HG02943 (cell line): Measurements from ENCODE around the gene BSPRY.

Experiments
- ATAC-seq: cut with Tn5 transposase; IDR thresholded peaks from one replicate; pipeline ENCODE4 v1.9.1; 2021; ENCODE audit warnings: mild to moderate bottlenecking, low read depth, moderate library complexity; ENCODE audit not compliant: unreplicated experiment

BSPRY gene

DNA sequence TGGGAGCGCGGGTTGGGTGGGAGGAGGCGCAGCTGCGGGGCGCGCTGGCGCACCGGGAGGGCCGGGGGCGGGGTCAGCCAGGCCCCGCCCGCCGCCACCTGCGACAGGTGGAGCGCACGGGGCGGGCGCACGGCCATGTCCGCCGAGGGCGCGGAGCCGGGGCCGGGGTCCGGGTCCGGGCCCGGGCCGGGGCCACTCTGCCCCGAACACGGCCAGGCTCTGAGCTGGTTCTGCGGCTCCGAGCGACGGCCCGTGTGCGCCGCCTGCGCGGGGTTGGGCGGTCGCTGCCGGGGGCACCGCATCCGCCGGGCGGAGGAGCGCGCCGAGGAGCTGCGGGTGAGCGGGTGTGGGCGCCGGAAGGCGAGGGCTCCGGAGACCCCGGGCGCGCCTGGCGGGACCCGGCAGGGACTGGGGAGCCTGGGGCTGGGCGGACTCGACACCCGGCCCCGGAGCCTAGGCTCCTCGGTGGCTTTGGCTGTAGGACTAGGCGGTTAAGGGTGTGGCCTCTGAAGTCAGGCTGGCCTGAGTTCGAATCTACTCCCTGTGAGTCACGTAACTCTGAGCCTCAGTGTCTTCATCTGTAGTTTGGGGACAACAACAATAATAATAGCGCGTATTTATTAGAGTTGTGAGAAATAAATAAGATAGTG is at the start of gene BSPRY:
Gene BSPRY (plus strand): TSS at position 97 of the 650 bp plus-strand sequence. CDS start 39 bp downstream, at position 136.
- ATAC-seq: no peak

DNA sequence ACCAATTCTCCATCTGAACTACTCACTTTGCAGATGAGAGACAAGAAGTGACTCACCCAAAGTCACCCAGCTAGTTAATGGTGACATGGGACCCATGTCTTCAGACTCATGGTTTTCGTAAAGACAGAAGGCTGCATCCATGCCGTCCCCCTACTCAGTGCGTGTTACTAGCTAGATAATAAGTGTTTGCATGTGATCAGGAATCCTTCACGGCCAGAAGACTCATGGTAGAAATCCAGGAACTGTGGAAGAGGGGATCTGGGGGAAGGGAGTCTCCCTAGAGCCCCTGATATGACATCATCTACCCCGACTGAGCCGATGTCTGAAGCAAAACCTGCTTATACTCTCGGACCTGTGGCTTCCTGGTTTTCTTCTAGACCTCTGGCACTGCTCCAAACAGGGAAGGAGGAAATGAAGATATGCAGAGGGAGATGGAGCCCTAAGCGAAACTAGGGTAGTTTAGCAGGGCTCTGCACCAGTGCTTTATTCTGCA is 49.5 kb upstream of the BSPRY start:
- no peak for ATAC-seq

DNA sequence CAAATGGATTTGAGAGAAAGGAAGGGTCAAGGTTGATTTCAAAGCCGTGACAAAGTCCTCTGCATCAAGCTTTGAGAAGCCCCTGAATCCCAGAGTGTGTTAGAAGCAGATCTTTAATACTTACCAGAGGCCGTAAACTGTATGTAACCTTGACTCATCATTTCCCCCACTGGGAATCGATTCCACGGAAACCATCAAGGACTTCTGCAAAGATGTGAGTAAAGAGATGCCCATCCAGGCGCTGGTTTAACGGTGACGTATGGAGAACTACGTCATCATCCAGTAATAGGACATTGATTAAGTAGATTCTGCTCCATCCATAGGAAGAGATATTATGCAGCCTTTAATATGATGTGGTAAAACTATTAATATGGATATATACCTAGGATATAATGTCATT is 47.8 kb upstream of the BSPRY start:
- ATAC-seq: no peak

DNA sequence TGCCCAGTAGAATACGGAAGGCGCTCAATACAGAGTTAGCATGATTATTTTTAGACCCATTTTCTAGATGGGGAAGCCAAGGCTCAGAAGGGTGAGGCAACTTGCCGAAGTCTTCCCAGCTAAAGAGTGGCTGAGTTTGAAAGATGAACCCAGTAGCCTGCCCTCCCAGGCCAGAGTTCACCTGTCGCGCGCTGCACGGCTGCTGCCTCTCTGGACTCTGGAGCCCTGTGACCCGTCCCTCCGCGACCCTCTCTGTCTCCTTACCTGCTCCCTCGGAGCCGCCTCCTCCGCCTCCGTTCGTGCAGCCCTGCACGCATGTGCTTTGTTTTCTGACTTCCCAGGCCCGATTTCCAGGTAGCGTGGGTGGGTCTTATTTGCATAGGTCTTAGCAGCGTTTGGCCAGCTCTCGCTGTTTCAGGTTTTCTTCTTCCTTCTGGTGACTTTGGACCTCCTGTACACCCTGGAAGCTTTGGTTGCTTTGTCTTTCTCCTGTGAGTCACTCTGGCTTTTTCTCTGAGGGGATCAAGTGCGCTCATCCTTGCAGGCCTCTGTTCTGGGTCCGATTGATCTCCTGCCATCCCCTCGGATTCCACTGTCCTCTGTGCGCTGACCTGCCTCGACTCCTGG is 46.4 kb upstream of the BSPRY start, which contains the start of gene RNF183:
Gene RNF183 (minus strand): TSS at position 585 of the 627 bp plus-strand sequence. CDS start 5,192 bp downstream, outside the sequence.
- ATAC-seq: no peak

DNA sequence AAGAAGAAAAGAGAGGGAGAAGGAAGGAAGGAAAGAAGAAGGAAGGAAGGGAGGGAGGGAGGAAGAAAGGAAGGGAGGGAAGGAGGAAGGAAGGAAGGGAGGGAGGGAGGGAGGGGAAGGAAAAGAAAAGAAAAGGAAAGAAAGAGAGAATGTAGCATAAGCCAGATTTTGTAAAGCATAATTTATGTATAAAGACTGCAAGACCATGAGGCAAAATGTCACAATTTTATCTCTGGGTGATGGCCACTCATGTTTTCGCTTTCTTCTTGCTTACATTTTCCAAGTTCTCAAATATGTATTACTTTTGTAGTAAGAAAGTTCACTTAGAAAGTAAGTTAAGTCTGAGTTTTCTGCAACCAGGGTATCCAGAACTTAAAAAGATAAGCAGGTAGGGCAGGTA is 42.8 kb upstream of the BSPRY start:
- ATAC-seq: no peak

DNA sequence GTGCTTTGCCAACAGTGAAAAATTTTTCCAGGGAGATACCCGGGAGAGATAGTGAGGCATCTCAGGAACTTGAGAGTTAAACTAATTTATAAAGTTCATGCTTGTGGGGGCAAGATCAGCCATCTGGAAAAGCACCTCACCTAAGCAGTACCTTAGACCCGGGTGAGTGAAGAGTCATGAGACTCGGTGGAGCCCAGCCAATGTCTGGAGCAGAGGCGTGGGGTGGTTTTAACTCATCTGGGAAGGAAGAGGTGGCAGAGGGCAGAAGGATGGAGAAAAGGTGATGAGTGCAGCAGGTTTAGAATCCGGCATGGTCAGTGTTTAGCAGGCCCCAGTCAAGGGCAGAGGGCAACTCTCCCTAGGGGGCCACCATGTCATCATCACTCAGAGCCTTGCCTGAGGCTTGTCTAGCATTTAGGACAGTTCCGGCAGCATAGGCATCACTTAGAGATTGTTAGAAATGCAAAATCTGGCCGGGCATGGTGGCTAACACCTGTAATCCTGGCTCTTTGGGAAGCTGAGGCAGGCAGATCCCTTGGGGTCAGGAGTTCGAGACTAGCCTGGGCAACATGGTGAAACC is 41.9 kb upstream of the BSPRY start:
- ATAC-seq: no peak

DNA sequence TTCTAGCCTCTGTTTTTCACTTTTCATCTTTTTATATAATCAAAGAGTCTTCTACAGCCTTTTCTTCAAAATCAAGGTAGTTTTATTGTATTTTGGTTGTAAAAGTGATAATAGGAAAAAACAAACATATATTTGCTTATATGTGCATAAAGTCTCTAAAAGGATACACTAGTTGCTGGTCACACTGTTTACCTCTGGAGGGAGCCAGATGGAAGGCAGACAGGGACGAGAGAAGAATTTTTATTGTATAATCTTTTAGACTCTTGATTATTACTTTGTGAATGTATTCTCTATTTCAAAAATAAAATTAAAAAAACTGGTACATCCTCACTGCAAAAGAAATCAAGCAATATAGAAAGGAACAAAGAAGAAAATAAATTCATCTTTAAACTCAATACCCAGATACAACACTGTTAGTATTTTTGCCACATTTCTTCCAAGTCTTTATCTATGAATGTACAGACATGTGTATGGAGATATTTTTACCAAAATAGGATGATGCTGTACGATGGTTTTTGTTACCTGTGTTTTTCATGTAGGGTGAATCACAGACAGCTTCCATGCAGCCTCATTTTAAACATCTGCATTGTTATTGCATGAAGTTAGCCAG is 40.0 kb upstream of the BSPRY start:
- ATAC-seq: no peak

DNA sequence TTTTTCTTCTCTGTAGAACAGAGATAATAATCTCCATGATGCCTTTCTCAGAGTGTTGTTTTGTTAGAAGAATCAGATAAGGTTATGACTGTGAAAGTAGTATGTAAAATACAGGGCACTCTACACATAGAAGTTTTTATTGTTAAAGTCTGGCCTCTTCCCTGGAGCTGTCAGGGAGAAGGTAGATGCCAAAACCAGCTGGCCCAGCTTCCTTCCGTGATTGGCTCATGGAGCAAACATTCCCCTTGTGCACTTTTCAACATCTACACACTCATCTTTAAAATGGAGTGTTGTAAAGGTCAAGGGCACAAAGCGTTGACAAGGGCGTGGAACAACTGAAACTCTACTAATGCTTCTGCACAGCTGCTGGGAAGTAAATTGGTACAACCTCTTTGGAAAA is 38.8 kb upstream of the BSPRY start:
- ATAC-seq: no peak

DNA sequence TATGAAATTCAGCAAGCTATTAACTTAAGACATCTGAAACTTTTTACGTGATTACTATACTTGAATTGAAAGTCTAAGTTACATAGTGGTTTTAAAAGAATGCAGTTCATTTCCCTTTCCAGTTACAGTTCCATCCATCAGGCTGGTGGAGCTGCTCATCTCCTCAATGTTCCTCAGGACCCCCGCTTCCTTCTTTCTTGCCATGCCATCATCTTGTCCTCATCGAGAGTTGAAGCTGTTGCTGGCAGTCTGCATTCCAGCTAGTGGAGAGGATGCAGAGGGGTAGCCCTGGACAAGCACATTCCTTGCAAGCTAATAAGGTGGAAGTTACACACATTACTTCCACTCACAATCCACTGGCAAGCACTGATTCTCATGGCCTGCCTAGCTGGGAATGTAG is 37.4 kb upstream of the BSPRY start:
- ATAC-seq: no peak

DNA sequence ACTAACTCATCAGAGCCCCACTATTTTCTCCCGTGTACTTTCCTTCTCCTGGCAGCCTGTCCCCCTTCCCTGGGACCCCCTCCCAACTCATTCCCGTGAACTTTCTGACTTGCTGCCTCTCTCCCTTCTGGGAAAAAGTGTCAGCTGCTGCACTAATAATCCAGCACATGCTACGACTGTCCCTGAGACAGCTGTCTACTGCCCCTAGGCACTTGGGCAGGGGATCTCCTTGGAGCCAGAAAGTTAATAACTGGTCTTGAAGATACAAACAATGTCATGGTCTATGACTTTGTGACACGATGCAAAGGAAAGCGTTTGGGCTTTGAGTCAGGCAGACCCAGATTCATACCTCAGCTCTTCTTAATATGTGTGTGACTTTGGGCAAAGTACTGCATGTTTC is 36.1 kb upstream of the BSPRY start:
- ATAC-seq: no peak

DNA sequence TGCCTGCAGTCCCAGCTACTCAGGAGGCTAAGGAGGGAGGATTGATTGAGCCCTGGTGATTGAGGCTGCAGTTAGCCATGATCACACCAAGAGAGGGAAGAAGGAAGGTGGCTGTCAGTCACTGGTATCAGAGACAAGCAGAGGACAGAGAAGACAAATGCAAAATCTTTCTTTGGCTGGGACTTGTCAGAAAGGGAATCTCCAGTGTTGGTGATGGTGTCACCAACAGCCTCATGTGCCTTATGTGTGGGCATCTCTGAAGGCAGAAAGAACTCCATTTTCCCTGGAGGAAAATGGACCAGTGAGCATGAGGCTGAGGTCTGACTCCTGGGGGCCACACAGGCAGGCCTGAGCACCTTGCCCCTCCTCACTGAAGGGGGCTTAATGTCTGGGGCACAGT is 34.1 kb upstream of the BSPRY start:
- no peak for ATAC-seq

DNA sequence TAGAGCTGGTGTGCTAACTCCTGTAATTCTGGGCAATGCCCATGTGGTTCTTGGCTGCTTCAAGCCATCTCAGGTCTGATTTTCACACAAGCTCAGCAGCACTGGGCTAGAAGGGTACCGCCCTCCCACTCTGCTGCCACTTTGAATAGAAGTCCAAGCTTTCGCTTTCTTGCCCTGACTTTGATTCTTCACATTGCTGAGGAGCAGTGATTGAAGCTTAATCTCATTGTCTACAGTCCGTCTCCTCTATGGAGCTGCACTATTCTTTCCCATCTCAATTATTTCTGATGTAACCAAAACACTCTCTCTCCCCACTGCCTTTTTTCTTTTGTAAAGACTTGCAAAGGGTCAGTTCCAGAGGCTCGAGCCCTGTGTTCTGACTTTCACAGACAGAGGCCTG is 33.3 kb upstream of the BSPRY start:
- ATAC-seq: no peak

DNA sequence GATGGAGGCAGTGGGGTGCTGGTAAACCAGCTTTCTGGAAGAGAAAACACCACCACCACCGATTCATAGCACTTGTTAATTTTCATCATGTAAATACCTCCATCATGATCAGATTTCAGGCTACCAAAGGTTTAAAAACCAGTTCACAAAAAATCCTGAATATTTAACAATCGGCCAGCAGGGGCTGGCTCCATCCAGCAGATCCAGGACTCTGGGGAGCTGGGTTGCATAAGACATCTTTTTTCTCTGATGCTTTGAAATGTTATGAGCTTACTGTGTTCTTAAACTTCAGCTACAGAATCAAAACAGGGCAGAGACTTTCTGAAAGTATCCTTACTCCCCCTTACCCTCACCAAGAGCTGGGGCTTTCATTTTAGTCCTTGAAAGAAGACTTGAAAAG is 31.6 kb upstream of the BSPRY start:
- no peak for ATAC-seq

DNA sequence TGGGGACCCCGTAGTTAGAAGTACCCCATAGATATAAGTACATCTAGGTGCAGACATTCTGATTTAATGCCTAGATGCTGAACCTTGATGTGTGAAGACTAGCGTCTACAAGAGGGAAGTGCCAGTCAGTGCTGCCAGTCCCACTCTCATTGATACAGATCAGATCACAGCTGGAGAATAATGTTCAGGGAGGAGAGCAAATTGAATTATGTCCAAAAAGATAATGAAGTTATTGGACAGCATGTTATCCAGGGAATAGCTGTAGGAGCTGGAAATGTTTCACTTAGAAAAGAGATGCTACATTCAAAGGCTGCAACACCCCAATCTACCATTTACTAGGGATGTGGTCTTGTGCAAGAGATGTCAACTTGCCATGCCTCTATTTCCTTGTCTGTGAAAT is 30.3 kb upstream of the BSPRY start:
- no peak for ATAC-seq

DNA sequence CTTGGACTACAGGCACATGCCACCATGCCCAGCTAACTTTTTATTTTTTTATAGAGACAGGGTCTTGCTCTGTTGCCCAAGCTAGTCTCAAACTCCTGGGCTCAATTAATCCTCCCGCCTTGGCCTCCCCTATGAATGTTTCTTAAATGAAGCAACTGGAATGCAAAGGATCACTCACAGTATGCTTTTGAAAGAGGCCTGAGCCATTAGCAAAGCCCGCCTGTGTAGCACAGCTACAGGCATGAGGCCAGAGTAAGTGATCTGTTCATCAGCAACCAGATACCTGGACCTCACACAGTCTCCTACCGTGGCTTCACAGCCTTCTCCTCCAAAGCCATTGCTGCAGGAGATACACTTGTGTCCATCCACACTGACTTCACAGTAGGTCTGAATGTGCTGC is 29.3 kb upstream of the BSPRY start:
- no peak for ATAC-seq

DNA sequence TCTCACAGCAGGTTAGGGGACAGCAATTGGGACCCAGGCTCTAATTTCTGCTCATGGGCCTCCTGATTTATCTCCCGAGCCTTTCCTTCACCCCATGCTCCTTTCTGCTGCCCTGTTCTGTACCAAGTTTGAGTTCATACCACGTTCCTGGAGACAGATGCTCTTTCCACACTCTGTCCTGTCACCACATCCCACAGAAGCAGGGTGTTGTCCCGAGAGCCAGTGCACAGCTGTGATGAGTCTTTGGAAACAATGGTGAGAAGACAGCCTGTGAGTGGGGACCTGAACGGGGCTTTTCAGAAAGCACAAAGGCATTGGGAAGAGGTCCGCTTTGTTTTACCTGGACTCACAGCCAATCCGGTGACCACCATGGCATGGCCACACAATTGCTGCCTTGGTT is 26.7 kb upstream of the BSPRY start:
- ATAC-seq: no peak

DNA sequence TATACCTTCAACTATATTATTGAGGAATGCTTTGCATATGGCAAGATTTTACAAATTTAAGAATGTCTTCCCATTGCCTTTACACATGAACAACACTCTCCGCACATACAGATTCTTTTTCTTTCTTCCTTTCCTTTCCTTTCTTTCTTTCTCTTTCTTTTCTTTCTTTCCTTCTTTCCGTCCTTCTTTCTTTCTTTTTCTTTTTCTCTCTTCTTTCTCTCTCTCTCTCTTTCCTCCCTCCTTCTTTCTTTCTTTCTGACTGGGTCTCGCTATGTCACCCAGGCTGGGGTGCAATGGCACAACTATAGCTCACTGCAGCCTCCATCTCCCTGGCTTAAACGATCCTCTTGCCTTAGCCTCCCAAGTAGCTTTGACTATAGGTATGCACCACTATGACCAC is 23.1 kb upstream of the BSPRY start:
- ATAC-seq: no peak

DNA sequence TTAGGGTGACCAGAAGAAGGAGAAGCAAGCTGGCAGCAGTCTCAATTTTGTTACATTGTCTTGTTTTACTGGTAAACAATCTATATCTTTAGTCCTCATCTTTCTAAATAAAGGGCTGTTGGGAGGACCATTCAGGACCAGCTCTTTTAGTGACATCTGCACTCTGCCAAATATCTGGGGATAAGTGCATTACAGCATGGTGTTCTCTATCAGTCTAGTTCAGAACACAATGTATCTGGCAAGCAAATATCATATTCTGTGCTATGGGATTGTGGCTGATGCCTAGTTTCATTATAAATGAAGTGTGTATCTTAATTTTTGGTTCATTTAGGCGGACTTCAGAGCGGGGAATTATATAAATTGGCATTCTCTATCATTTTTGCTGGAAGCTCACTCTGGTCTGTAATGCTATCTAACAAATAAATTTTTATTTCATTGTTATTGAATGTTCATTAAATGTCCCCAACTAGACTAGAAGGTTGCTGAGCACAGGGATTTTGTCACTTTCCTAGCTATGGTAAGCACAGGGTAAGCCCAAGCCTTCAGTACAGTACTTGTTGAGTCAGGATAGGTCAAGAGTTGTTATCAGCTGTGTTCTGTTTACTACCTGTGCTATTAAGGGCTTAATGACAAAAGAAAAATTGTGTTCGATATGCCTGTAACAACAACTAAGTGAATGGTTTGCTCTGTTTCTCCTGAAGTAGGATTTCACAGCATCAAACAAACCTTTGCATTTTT is 21.1 kb upstream of the BSPRY start:
- ATAC-seq: no peak

DNA sequence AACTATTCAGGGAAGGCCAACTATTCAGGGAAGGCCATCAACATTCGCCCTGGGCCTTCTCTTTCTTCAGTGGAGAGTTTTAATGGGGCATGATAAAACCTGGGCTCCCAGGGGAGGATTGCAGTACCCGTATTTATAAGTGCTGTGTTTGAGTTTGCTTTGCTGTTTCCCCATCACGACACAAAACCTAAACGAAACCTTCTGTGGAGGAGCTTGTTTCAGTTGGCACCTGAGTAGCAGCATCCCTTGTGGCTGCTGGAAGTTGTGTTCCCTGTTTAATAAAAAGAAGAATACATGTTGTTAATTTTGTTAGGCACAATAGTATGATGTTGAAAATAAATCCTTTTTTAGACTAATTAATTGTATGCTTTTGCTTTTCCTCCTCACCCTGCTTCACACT is 17.6 kb upstream of the BSPRY start:
- no peak for ATAC-seq

DNA sequence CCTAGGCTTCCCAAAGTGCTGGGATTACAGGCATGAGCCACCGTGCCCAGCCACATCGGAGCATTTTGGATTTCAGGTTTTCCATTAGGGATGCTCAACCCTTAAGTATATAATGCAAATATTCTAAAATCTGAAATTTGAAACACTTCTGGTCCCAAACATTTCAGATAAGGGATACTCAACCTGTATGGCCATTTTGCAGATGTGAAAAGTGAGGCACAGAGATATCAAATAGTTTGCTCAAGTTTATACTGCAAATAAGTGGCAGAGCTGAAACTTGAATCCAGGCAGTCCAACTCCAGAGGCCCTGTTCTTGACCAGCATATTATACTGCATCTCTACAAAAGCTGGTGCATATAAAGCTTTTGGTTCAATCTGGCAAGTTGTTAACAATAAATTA is 11.6 kb upstream of the BSPRY start:
- no peak for ATAC-seq
